Astrocyte (in vitro differentiated cells and primary cell): Measurements from ENCODE around the gene ATP5PF. TPM values are rescaled to one million over a fixed set of nuclear protein-coding genes. Genes with fewer than 3 reads are reported as not detected.

Experiments used
- DNase-seq: peaks from one replicate; pipeline ENCODE4 v3.0.0-alpha.2; 2010; ENCODE audit warnings: low read depth
- FAIRE-seq: peaks from 2 replicates; lab custom pipeline; 2011; peaks lifted over from hg19 to GRCh38; lab: Jason Lieb, UNC
- H2AFZ ChIP-seq: 2 replicates; pipeline ENCODE4 v1.6.0; 2012; ENCODE audit warnings: low read depth, low read length, inconsistent platforms
- H3K27ac ChIP-seq: 2 replicates; pipeline ENCODE4 v1.5.1; 2011; ENCODE audit warnings: low read depth, low read length, inconsistent platforms
- H3K27me3 ChIP-seq: 2 replicates; pipeline ENCODE4 v1.6.0; 2011; ENCODE audit warnings: low read length, inconsistent platforms; ENCODE audit not compliant: insufficient read depth
- H3K36me3 ChIP-seq: 2 replicates; pipeline ENCODE4 v1.5.1; 2011; ENCODE audit warnings: low read length, inconsistent platforms; ENCODE audit not compliant: insufficient read depth
- H3K4me1 ChIP-seq: 2 replicates; pipeline ENCODE4 v1.5.1; 2011; ENCODE audit warnings: low read length, inconsistent platforms; ENCODE audit not compliant: insufficient read depth
- H3K4me2 ChIP-seq: 2 replicates; pipeline ENCODE4 v1.6.0; 2012; ENCODE audit warnings: low read length, inconsistent platforms
- H3K4me3 ChIP-seq: 2 replicates; pipeline ENCODE4 v1.5.1; 2011; ENCODE audit warnings: low read depth, mild to moderate bottlenecking, low read length, inconsistent platforms; ENCODE audit not compliant: insufficient read depth
- H3K79me2 ChIP-seq: 2 replicates; pipeline ENCODE4 v1.6.0; 2012; ENCODE audit warnings: mild to moderate bottlenecking, low read length, inconsistent platforms; ENCODE audit not compliant: insufficient read depth
- H3K9ac ChIP-seq: 2 replicates; pipeline ENCODE4 v1.6.0; 2012; ENCODE audit warnings: mild to moderate bottlenecking, low read length, inconsistent platforms
- H3K9me3 ChIP-seq: 2 replicates; pipeline ENCODE4 v1.5.1; 2012; ENCODE audit warnings: low read depth, mild to moderate bottlenecking, low read length, inconsistent platforms; ENCODE audit not compliant: insufficient read depth
- H4K20me1 ChIP-seq: 2 replicates; pipeline ENCODE4 v1.6.0; 2012; ENCODE audit warnings: low read length, inconsistent platforms; ENCODE audit not compliant: insufficient read depth
- H3K27ac Mint-ChIP-seq: one replicate; pipeline ENCODE4 v1.8.0; 2021; ENCODE audit warnings: mild to moderate bottlenecking, mixed read lengths; ENCODE audit not compliant: unreplicated experiment
- H3K27me3 Mint-ChIP-seq: one replicate; pipeline ENCODE4 v1.8.0; 2021; ENCODE audit warnings: low read depth, mixed read lengths; ENCODE audit not compliant: unreplicated experiment
- H3K36me3 Mint-ChIP-seq: one replicate; pipeline ENCODE4 v1.8.0; 2021; ENCODE audit warnings: low read depth, mixed read lengths; ENCODE audit not compliant: unreplicated experiment
- H3K4me1 Mint-ChIP-seq: one replicate; pipeline ENCODE4 v1.8.0; 2021; ENCODE audit warnings: low read depth, mixed read lengths; ENCODE audit not compliant: unreplicated experiment
- H3K4me3 Mint-ChIP-seq: one replicate; pipeline ENCODE4 v1.8.0; 2021; ENCODE audit warnings: mild to moderate bottlenecking, moderate library complexity, mixed read lengths; ENCODE audit not compliant: unreplicated experiment
- H3K9me3 Mint-ChIP-seq: one replicate; pipeline ENCODE4 v1.8.0; 2021; ENCODE audit warnings: mild to moderate bottlenecking, mixed read lengths; ENCODE audit not compliant: unreplicated experiment
- CTCF ChIP-seq: IDR thresholded peaks from 2 replicates; pipeline ENCODE4 v1.5.1; 2011; ENCODE audit warnings: low read depth, mild to moderate bottlenecking, inconsistent platforms, low read length, moderate library complexity; ENCODE audit not compliant: insufficient read depth
- EZH2 ChIP-seq: IDR thresholded peaks from 2 replicates; pipeline ENCODE4 v1.6.1; 2012; ENCODE audit warnings: mild to moderate bottlenecking, low read length, inconsistent platforms; ENCODE audit not compliant: insufficient read depth
- total RNA-seq: library from RNA; stranded (reverse); gene quantifications from 2 replicates; pipeline ENCODE4 v1.2.1, GENCODE V29; 2021

Gene ATP5PF
- total RNA-seq, 1 donor from 2014 or later = 139 TPM

GRCh38 chr21:25722631-25723030 is 12.1 kb downstream of the ATP5PF start:
- H3K4me3 ChIP-seq = no peak overlapping the region
- H3K79me2 ChIP-seq = peaks cover 2% of the 10 kb centered on the region
- no peak overlapping the region for H3K9ac ChIP-seq
- no peak overlapping the region for H2AFZ ChIP-seq
- H3K36me3 Mint-ChIP-seq = peaks cover 5% of the 10 kb centered on the region
- no peak overlapping the region for H3K27ac Mint-ChIP-seq
- H3K4me3 Mint-ChIP-seq = no peak overlapping the region
- no peak overlapping the region for H3K4me2 ChIP-seq
- peaks cover 4% of the 10 kb centered on the region for H4K20me1 ChIP-seq
- FAIRE-seq (no peak), DNase-seq (no peak)
- no peaks in the 10 kb centered on the region for H3K27me3 Mint-ChIP-seq
- no peak overlapping the region for H3K27ac ChIP-seq
- no peaks in the 10 kb centered on the region for H3K27me3 ChIP-seq
- H3K4me1 ChIP-seq = no peaks in the 10 kb centered on the region
- peaks cover 4% of the 10 kb centered on the region for H3K4me1 Mint-ChIP-seq
- no peaks in the 10 kb centered on the region for H3K9me3 ChIP-seq
- no peaks in the 10 kb centered on the region for H3K9me3 Mint-ChIP-seq
- TF ChIP-seq CTCF (no peak), EZH2 (no peak)
- H3K36me3 ChIP-seq = peaks cover 36% of the 10 kb centered on the region

GRCh38 chr21:25721987-25722386 is 12.7 kb downstream of the ATP5PF start:
- peaks cover 29% of the 10 kb centered on the region for H3K36me3 ChIP-seq
- H2AFZ ChIP-seq = no peak overlapping the region
- H3K27me3 ChIP-seq = no peaks in the 10 kb centered on the region
- H3K4me2 ChIP-seq = no peak overlapping the region
- no peak overlapping the region for H3K27ac ChIP-seq
- H3K9me3 ChIP-seq = no peaks in the 10 kb centered on the region
- no peak overlapping the region for H3K9ac ChIP-seq
- DNase-seq = no peak
- Mint-ChIP-seq H3K9me3 (no peaks in the 10 kb centered on the region), H3K4me1 (peaks cover 8% of the 10 kb centered on the region), H3K36me3 (peaks cover 5% of the 10 kb centered on the region), H3K27me3 (no peaks in the 10 kb centered on the region), H3K4me3 (no peak overlapping the region), H3K27ac (no peak overlapping the region)
- no peak for TF ChIP-seq CTCF
- no peak for TF ChIP-seq EZH2
- H3K4me3 ChIP-seq = no peak overlapping the region
- H3K4me1 ChIP-seq = no peaks in the 10 kb centered on the region
- peaks cover 2% of the 10 kb centered on the region for H3K79me2 ChIP-seq
- H4K20me1 ChIP-seq = peaks cover 4% of the 10 kb centered on the region
- FAIRE-seq = no peak

- FAIRE-seq (peak; percentile 20), DNase-seq (peak; percentile 3)
- H3K27ac ChIP-seq = no peak overlapping the region
Observed at GRCh38 chr21:25717491-25718147, 17.1 kb downstream of the ATP5PF start.

More at GRCh38 chr21:25717491-25718147, 17.1 kb downstream of the ATP5PF start:
- TF ChIP-seq CTCF (no peak), EZH2 (no peak)
- Histone ChIP-seq H3K9ac (no peak overlapping the region), H3K36me3 (peaks cover 7% of the 10 kb centered on the region), H3K27me3 (no peaks in the 10 kb centered on the region), H3K9me3 (no peaks in the 10 kb centered on the region), H2AFZ (no peak overlapping the region), H3K4me3 (no peak overlapping the region), H3K4me1 (no peaks in the 10 kb centered on the region), H3K4me2 (no peak overlapping the region), H4K20me1 (no peaks in the 10 kb centered on the region), H3K79me2 (no peaks in the 10 kb centered on the region)
- Mint-ChIP-seq H3K36me3 (peaks cover 4% of the 10 kb centered on the region), H3K27ac (no peak overlapping the region), H3K9me3 (no peaks in the 10 kb centered on the region), H3K4me1 (peaks cover 8% of the 10 kb centered on the region), H3K4me3 (no peak overlapping the region), H3K27me3 (no peaks in the 10 kb centered on the region)
